GM12891 (cell line): Measurements from ENCODE around the gene CARD11.

Source experiments
- DNase-seq: peaks from one replicate; pipeline ENCODE4 v3.0.0; 2011; ENCODE audit warnings: low spot score; ENCODE audit not compliant: insufficient read length
- FAIRE-seq: peaks from 2 replicates; lab custom pipeline; 2011; peaks lifted over from hg19 to GRCh38; lab: Jason Lieb, UNC
- PAX5 ChIP-seq: IDR thresholded peaks from 2 replicates; pipeline ENCODE4 v1.6.1; 2011; ENCODE audit warnings: low read length, moderate library complexity, mild to moderate bottlenecking; ENCODE audit not compliant: insufficient read depth, severe bottlenecking
- POLR2A ChIP-seq: IDR thresholded peaks from 2 replicates; pipeline ENCODE4 v1.6.1; 2011; ENCODE audit warnings: low read depth, low read length, control low read depth
- POLR2AphosphoS5 ChIP-seq: IDR thresholded peaks from 2 replicates; pipeline ENCODE4 v1.6.1; 2011; ENCODE audit warnings: low read depth, low read length, control low read depth
- POU2F2 ChIP-seq: IDR thresholded peaks from 2 replicates; pipeline ENCODE4 v1.6.1; 2011; ENCODE audit warnings: low read depth, mild to moderate bottlenecking, control low read depth, low read length, moderate library complexity
- SPI1 ChIP-seq: IDR thresholded peaks from 2 replicates; pipeline ENCODE4 v1.6.1; 2011; ENCODE audit warnings: low read depth, low read length, control low read depth
- TAF1 ChIP-seq: IDR thresholded peaks from 2 replicates; pipeline ENCODE4 v1.6.1; 2011; ENCODE audit warnings: low read depth, low read length, control low read depth

CARD11 gene

DNA sequence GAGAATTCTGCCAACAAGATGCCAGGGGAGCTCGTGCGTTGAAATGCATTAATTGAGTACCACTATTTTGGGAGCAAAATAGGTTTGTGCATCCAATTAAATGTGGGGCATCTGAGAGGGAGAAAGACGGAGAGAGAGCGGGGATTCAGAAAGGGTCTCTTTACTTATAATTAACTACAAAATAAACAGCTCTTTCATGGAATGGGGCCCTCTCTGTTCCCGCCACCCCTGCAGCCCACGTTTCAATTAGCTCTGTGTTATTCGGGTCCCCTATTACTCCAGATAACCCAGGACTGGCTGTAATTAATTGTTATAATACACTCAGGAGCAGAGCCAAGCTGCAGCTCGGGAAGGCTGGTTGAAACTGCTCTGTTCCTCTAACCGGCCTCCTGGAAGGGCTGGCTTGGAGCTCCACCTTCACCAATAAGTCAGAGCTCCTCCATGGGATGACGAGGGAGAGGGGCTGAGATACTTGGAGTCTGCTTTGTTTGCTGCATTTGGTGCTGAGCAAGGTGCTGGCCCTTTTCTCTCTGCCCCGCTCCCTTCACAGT is 67.8 kb downstream of the CARD11 start:
- TF ChIP-seq POLR2AphosphoS5 = no peak
- TF ChIP-seq POU2F2 = no peak
- TF ChIP-seq SPI1 = no peak
- TF ChIP-seq TAF1 = no peak
- no peak for TF ChIP-seq PAX5
- TF ChIP-seq POLR2A = no peak
- FAIRE-seq = no peak
- no peak for DNase-seq

DNA sequence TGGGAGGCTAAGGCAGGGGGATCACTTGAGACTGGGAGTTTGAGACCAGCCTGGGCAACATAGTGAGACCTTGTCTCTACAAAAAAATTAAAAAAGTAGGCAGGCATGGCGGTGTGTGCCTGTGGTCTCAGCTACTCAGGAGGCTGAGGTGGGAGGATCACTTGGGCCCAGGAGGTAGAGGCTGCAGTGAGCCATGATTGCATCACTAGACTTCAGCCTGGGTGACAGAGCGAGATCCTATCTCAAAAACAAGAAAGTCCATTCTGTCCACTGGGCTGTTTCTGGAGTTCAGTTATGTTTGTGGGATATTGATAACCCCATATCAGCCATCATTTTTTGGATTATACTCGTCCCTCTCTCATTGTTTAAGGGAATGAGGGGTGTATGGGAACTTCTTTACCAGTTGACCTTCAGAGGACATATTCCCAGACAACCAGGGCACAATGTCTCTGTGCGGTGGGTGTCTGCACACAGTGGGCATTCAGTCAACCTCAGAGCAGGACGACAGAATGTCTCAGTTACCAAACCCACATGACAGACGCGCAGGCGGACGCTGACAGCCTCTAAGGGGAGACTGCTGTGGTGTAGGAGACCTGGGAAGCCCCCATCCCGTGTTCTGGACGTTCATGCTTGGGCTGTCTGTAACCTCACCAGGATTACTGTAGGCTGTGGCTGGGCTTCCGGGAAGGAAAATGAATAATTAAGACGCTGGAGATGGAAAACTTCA is 69.4 kb downstream of the CARD11 start:
- FAIRE-seq (no peak), DNase-seq (no peak)

DNA sequence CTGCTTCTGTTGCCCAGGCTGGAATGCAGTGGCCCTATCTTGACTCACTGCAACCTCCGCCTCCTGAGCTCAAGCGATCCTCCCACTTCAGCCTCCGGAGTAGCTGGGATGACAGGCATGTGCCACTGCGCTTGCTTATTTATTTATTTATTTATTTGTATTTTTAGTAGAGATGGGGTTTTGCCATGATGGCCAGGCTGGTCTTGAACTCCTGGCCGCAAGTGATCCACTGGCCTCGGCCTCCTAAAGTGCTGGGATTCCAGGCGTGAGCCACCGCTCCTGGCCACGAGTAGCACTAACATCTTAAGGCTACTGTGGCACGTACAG is 70.9 kb downstream of the CARD11 start:
- DNase-seq (no peak), FAIRE-seq (no peak)
- TF ChIP-seq SPI1 (no peak), POLR2A (no peak), TAF1 (no peak), POU2F2 (no peak), PAX5 (no peak), POLR2AphosphoS5 (no peak)

More for the DNA sequence above, 69.4 kb downstream of the CARD11 start:
- TF ChIP-seq TAF1 = no peak
- no peak for TF ChIP-seq PAX5
- no peak for TF ChIP-seq SPI1
- no peak for TF ChIP-seq POLR2A
- no peak for TF ChIP-seq POLR2AphosphoS5
- no peak for TF ChIP-seq POU2F2

DNA sequence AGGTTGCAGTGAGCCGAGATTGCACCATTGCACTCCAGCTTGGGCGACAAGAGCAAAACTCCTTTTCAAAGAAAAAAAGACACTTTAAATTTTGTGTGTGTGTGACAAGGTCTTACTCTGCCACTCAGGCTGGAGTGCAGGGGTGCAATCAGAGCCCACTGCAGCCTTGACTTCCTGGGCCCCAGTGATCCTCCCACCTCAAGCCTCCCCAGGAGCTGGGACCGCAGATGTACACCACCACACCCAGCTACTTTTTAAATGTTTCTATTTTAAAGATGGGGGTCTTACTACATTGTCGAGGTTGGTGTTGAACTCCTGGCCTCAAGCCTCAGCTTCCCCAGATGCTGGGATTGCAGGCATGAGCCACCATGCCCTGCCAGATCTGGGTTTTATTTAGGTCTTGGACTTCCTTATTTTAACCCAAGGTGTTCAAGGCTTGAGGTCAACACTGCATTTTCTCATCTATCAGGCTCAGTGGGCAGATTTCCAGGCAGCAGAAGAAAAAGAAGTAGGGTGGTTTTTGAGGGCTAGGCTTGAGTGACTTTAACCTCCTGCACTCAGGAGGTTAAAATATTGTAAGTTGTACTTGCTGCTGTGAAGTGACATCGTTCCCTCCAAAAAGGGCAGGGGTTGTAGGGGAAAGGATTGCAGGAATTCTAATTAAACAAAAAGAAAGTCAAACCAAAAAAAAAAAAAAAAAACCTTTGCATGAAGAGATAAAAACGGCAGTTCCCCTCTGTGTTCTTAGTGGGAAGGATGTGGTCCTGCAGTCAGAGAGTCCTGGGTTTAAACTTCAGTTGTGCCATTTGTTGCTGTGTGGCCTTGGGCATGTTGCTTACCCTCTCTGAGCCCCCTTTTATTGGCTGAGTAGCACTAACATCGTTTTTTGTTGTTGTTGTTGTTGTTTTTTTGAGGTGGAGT is 71.5 kb downstream of the CARD11 start:
- DNase-seq (no peak), FAIRE-seq (peak; percentile 77)
- TF ChIP-seq SPI1 (peak; percentile 87), POU2F2 (no peak)

DNA sequence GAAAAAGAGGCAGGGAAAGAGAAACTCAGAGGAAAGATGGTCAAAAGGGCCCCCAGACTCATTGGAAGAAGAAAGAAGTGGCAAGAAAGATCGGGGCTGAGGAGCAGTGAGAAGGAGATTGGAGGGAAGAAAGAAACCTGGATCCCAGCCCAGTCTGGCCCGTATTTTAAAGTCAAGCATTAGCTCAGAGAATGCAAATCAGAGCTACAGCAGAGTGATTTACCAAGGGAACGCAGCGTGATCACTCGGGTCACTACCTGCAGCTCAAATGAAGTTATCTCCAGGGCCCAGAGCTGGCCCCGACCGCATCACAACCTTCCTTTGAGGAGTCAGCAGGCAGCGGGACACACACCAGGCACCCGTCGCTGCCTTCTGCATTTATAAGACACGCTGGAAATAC is 72.8 kb downstream of the CARD11 start:
- FAIRE-seq (no peak), DNase-seq (no peak)
- TF ChIP-seq POU2F2 (no peak), TAF1 (no peak), POLR2A (no peak), POLR2AphosphoS5 (no peak), SPI1 (no peak), PAX5 (no peak)

DNA sequence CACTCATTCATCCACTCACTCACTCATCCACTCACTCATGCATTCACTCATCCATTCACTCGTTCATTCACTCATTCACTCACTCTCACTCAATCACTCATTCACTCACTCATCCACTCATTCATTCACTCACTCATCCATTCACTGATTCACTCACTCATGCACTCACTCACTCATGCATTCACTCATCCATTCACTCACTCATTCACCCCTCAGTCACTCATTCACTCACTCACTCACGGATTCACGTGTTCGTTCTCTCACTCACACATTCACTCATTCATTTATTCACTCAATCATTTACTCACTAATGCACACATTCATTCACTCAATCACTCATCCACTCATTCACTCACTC is 73.4 kb downstream of the CARD11 start:
- TF ChIP-seq PAX5 (no peak), POU2F2 (no peak), SPI1 (no peak), TAF1 (no peak), POLR2A (no peak), POLR2AphosphoS5 (no peak)
- peak; percentile 77 for FAIRE-seq

DNA sequence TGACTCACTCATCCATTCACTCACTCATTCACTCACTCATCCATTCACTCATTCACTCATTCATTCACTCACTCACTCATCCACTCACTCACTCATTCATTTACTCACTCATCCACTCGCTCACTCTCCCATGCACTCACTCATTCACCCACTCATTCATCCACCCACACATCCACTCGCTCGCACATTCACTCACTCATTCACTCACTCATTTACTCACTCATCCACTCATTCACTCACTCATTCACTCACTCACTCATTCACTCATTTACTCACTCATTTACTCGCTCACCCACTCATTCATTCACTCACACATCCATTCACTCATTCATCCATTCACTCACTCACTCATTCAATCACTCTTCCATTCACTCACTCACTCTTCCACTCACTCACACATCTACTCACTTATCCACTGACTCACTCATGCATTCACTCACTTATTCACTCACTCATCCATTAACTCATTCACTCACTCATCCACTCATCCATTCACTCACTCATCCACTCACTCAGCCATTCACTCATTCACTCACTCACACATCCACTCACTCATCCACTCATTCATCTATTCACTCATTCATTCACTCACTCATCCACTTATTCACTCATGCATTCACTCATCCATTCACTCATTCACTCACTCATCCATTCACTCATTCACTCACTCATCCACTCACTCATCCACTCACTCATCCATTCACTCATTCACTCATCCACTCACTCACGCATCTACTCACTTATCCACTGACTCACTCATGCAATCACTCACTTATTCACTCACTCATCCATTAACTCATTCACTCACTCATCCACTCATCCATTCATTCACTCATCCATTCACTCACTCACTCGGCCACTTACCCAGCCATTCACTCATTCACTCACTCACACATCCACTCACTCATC is 74.0 kb downstream of the CARD11 start:
- peak; percentile 80 for FAIRE-seq
- no peak for DNase-seq
- TF ChIP-seq TAF1 = no peak
- TF ChIP-seq SPI1 = no peak
- TF ChIP-seq PAX5 = no peak
- TF ChIP-seq POLR2AphosphoS5 = no peak
- no peak for TF ChIP-seq POLR2A
- TF ChIP-seq POU2F2 = no peak

More for the DNA sequence above, 73.4 kb downstream of the CARD11 start:
- no peak for DNase-seq

DNA sequence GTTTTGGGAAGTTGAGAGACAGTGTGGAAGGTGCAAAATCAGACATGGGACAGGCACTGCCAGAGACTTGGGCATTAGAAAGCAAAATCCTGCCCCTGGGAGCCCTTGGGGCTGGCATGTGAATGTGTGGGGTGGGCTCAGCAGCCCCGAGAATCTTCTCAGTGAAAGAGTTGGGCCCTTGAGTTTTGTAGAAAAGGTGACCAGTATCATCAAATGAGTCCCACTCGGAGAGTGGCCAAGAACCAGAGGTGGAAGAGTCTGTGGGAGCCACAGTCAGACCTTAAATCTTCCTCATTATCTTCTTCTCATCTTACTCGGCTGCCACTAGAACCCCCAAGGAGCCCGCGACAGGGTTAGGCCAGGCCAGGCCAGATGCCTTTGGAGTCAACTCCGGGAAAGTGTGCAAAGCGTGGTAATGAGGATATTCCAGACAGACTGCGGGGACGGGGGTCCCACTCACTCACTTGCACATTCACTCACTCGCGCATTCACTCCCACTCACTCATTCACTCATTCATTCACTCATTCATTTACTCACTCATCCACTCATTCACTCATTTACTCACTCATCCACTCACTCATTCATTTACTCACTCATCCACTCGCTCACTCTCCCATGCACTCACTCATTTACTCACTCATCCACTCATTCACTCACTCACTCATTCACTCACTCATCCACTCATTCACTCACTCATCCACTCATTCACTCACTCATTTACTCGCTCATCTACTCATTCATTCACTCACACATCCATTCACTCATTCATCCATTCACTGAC is 74.9 kb downstream of the CARD11 start:
- DNase-seq = no peak
- no peak for FAIRE-seq
- TF ChIP-seq PAX5 (no peak), POLR2A (no peak), POU2F2 (no peak), POLR2AphosphoS5 (no peak), TAF1 (no peak), SPI1 (no peak)
